Tibial artery (tissue), 4 donors: ENCODE data around the gene ITGAX.

ENCODE experiments used
- DNase-seq, 2 donors: peaks; one replicate each; pipeline ENCODE4 v3.0.0-alpha.2; 2019
- H3K27ac ChIP-seq, 2 donors: fragments of 200-600 bp; sonication (generic) in 1 of 2; 1 replicate in 1 of 2; 2 replicates in 1 of 2; pipeline ENCODE4 v1.5.1; 2018 to 2019; ENCODE audit warnings: mild to moderate bottlenecking in 1 of 2
- H3K27me3 ChIP-seq, 2 donors: fragments of 200-600 bp; sonication (generic) in 1 of 2; one replicate each; pipeline versions ENCODE4 v1.5.1 to v1.6.0; 2016 to 2019
- H3K36me3 ChIP-seq, 3 donors: fragments of 200-600 bp; sonication (generic) in 2 of 3; one replicate each; pipeline ENCODE4 v1.5.1; 2016 to 2019; ENCODE audit warnings: mild to moderate bottlenecking in 2 of 3
- H3K4me1 ChIP-seq, 4 donors: fragments of 200-600 bp; sonication (generic) in 2 of 4; 1 replicate in 3 of 4; 2 replicates in 1 of 4; pipeline ENCODE4 v1.5.1; 2016 to 2019
- H3K4me3 ChIP-seq, 2 donors: fragments of 200-600 bp; sonication (generic) in 1 of 2; 1 replicate in 1 of 2; 2 replicates in 1 of 2; pipeline ENCODE4 v1.5.1; 2018 to 2019; ENCODE audit warnings: mild to moderate bottlenecking in 2 of 2
- H3K9me3 ChIP-seq, 3 donors: fragments of 200-600 bp; sonication (generic) in 1 of 3; one replicate each; pipeline ENCODE4 v1.5.1; 2016 to 2019
- intact Hi-C: fragments of 100-400 bp; cut with DNase I; formaldehyde crosslinking; loops from one replicate; pipeline ENCODE4 v1.15.0; 2023; ENCODE audit warnings: low total_unique reads
- TF ChIP-seq, protein P1 (sequence below), 2 experiments: fragments of 200-600 bp in 1 of 2; fragments of 450-650 bp in 1 of 2; IDR thresholded peaks; one replicate each; pipeline ENCODE4 v1.5.1; 2017 to 2019; ENCODE audit warnings: antibody characterized with exemption in 2 of 2, mild to moderate bottlenecking in 1 of 2, moderate library complexity in 1 of 2

ITGAX gene

GRCh38 chr16:31375231-31375630 is 20.3 kb downstream of the ITGAX start:
- intact Hi-C loops: no loop called here
- H3K4me1 ChIP-seq: no peaks in the 10 kb centered on the region
- H3K9me3 ChIP-seq: peaks cover 0 to 9% (median 4%) of the 10 kb centered on the region in 3 donors
- no peak for DNase-seq
- H3K27me3 ChIP-seq: peaks cover 0 to 17% of the 10 kb centered on the region in 2 donors
- H3K36me3 ChIP-seq: no peaks in the 10 kb centered on the region
- H3K27ac ChIP-seq: no peak overlapping the region
- no peak overlapping the region for H3K4me3 ChIP-seq
- TF ChIP-seq, protein P1, sequence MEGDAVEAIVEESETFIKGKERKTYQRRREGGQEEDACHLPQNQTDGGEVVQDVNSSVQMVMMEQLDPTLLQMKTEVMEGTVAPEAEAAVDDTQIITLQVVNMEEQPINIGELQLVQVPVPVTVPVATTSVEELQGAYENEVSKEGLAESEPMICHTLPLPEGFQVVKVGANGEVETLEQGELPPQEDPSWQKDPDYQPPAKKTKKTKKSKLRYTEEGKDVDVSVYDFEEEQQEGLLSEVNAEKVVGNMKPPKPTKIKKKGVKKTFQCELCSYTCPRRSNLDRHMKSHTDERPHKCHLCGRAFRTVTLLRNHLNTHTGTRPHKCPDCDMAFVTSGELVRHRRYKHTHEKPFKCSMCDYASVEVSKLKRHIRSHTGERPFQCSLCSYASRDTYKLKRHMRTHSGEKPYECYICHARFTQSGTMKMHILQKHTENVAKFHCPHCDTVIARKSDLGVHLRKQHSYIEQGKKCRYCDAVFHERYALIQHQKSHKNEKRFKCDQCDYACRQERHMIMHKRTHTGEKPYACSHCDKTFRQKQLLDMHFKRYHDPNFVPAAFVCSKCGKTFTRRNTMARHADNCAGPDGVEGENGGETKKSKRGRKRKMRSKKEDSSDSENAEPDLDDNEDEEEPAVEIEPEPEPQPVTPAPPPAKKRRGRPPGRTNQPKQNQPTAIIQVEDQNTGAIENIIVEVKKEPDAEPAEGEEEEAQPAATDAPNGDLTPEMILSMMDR (IDR thresholded peaks at IDR 0.05): no peak

DNA sequence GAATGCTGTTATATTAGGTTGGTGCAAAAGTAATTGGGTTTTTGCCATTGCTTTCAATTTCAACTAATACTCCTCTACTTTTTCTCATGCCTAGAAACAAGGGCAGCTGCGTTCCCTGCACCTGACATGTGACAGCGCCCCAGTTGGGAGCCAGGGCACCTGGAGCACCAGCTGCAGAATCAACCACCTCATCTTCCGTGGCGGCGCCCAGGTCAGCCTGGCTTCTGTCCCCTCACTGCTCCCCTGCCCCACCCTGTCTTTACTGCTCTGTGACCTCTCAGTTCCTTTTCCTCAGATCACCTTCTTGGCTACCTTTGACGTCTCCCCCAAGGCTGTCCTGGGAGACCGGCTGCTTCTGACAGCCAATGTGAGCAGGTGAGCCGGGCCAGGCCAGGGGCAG is 21.7 kb downstream of the ITGAX start:
- H3K27ac ChIP-seq: no peak overlapping the region
- peaks cover 0 to 21% of the 10 kb centered on the region in 2 donors for H3K27me3 ChIP-seq
- no peak overlapping the region for H3K4me3 ChIP-seq
- no peaks in the 10 kb centered on the region for H3K36me3 ChIP-seq
- TF ChIP-seq, protein P1 (IDR thresholded peaks at IDR 0.05): no peak
- no peaks in the 10 kb centered on the region for H3K4me1 ChIP-seq
- H3K9me3 ChIP-seq: peaks cover 0 to 9% (median 4%) of the 10 kb centered on the region in 3 donors
- no peak for DNase-seq
- intact Hi-C loops: no loop called here

GRCh38 chr16:31377210-31377903 is 22.4 kb downstream of the ITGAX start:
- no peak for DNase-seq

GRCh38 chr16:31380201-31380600 is 25.2 kb downstream of the ITGAX start:
- peaks cover 0 to 2% (median under 1%) of the 10 kb centered on the region in 3 donors for H3K9me3 ChIP-seq

More at GRCh38 chr16:31377210-31377903, 22.4 kb downstream of the ITGAX start:
- Histone ChIP-seq H3K4me1 (no peaks in the 10 kb centered on the region), H3K36me3 (no peaks in the 10 kb centered on the region), H3K27me3 (peaks cover 0 to 24% of the 10 kb centered on the region in 2 donors), H3K27ac (no peak overlapping the region), H3K9me3 (peaks cover 0 to 9% (median 4%) of the 10 kb centered on the region in 3 donors), H3K4me3 (no peak overlapping the region)
- TF ChIP-seq, protein P1 (IDR thresholded peaks at IDR 0.05): no peak
- intact Hi-C loops: no loop called here

GRCh38 chr16:31382485-31383161 is 27.6 kb downstream of the ITGAX start:
- Histone ChIP-seq H3K9me3 (no peaks in the 10 kb centered on the region), H3K27me3 (peaks cover 0 to 39% of the 10 kb centered on the region in 2 donors), H3K4me3 (no peak overlapping the region), H3K4me1 (no peaks in the 10 kb centered on the region), H3K36me3 (no peaks in the 10 kb centered on the region), H3K27ac (no peak overlapping the region)
- intact Hi-C loops: no loop called here
- peak; percentile 51 to 77 for DNase-seq
- TF ChIP-seq, protein P1 (IDR thresholded peaks at IDR 0.05): peak; percentile 18 to 30

More at GRCh38 chr16:31380201-31380600, 25.2 kb downstream of the ITGAX start:
- H3K36me3 ChIP-seq: no peaks in the 10 kb centered on the region
- TF ChIP-seq, protein P1 (IDR thresholded peaks at IDR 0.05): no peak
- H3K27ac ChIP-seq: no peak overlapping the region
- intact Hi-C loops: no loop called here
- H3K4me3 ChIP-seq: no peak overlapping the region
- H3K27me3 ChIP-seq: peaks cover 0 to 39% of the 10 kb centered on the region in 2 donors
- no peaks in the 10 kb centered on the region for H3K4me1 ChIP-seq
- no peak for DNase-seq
